NOMO-1 (cell line): ENCODE data around the gene SYCE3.

ENCODE experiments used
- DNase-seq, 2 experiments: peaks; one replicate each; lab custom pipeline; 2025; ENCODE audit not compliant: unreplicated experiment in 2 of 2; lab: John Stamatoyannopoulos, UW

The SYCE3 gene

GRCh38 chr22:50600967-50601668, 38.4 kb upstream of the SYCE3 start:
- DNase-seq = no peak

GRCh38 chr22:50600538-50600937, 37.8 kb upstream of the SYCE3 start, which contains the start of gene MAPK8IP2:
Gene MAPK8IP2, plus strand, starts transcription at chr22:50600793. Its CDS starts 26 bp downstream, at chr22:50600819.
- no peak for DNase-seq

GRCh38 chr22:50599816-50600455, 37.2 kb upstream of the SYCE3 start:
- DNase-seq = peak; percentile 37 to 39

GRCh38 chr22:50597097-50597496, 34.4 kb upstream of the SYCE3 start:
- DNase-seq = no peak

- no peak for DNase-seq
These were observed 32.5 kb upstream of the SYCE3 start for GRCh38 chr22:50595189-50595588.

- no peak for DNase-seq
These were observed 24.7 kb upstream of the SYCE3 start for GRCh38 chr22:50587407-50587806.

- no peak for DNase-seq
These were observed 23.7 kb upstream of the SYCE3 start for GRCh38 chr22:50586416-50586815.

GRCh38 chr22:50585781-50586180, 23.1 kb upstream of the SYCE3 start:
- no peak for DNase-seq

- DNase-seq = no peak
These were observed 22.5 kb upstream of the SYCE3 start for GRCh38 chr22:50585238-50585637.

GRCh38 chr22:50584106-50585096, 21.7 kb upstream of the SYCE3 start:
- DNase-seq = no peak

GRCh38 chr22:50583294-50583861, 20.7 kb upstream of the SYCE3 start:
- no peak for DNase-seq

- DNase-seq = peak; percentile 98 to 100
These were observed 20.0 kb upstream of the SYCE3 start, which contains the start of gene CHKB for GRCh38 chr22:50582493-50583293. Gene CHKB, minus strand, starts transcription at chr22:50582849. Its CDS starts 68 bp downstream, at chr22:50582781.

- DNase-seq = peak in 1 of 2 experiments; percentile 51
These were observed 19.3 kb upstream of the SYCE3 start for GRCh38 chr22:50581950-50582492.

GRCh38 chr22:50581031-50581949, 18.6 kb upstream of the SYCE3 start:
- no peak for DNase-seq

GRCh38 chr22:50579752-50580151, 17.0 kb upstream of the SYCE3 start:
- no peak for DNase-seq

- no peak for DNase-seq
These were observed 16.1 kb upstream of the SYCE3 start for GRCh38 chr22:50578776-50579310.

- no peak for DNase-seq
These were observed 15.5 kb upstream of the SYCE3 start, which contains the start of gene CPT1B for GRCh38 chr22:50577987-50578775. Gene CPT1B, minus strand, starts transcription at chr22:50578427. Its CDS starts 512 bp downstream, at chr22:50577915.

GRCh38 chr22:50577697-50577986, 14.9 kb upstream of the SYCE3 start:
- no peak for DNase-seq
